H1 (cell line): Measurements from ENCODE around the gene UTS2R. TPM values are rescaled to one million over a fixed set of nuclear protein-coding genes. Genes with fewer than 3 reads are reported as not detected.

Experiments
- BACH1 ChIP-seq: IDR thresholded peaks from 2 replicates; pipeline ENCODE4 v1.6.1; 2012; ENCODE audit warnings: low read length, improper control_type of control experiment
- CBX8 ChIP-seq: fragments of 300-800, 300-1000 bp; sonication (generic); IDR thresholded peaks from 2 replicates; pipeline ENCODE4 v1.7.1; 2016; ENCODE audit warnings: low read depth, low read length, borderline replicate concordance
- CHD2 ChIP-seq: IDR thresholded peaks from 2 replicates; pipeline ENCODE4 v1.6.1; 2012; ENCODE audit warnings: low read length, improper control_type of control experiment
- EGR1 ChIP-seq: IDR thresholded peaks from 2 replicates; pipeline ENCODE4 v1.6.1; 2011; ENCODE audit warnings: low read depth, low read length, borderline replicate concordance
- MAFK ChIP-seq: IDR thresholded peaks from 2 replicates; pipeline ENCODE4 v1.6.1; 2012; ENCODE audit warnings: low read depth, mild to moderate bottlenecking, improper control_type of control experiment, low read length
- RNF2 ChIP-seq: fragments of 200-900, 300-1000 bp; sonication (generic); IDR thresholded peaks from 2 replicates; pipeline ENCODE4 v1.7.1; 2016; ENCODE audit warnings: borderline replicate concordance, low read depth, mild to moderate bottlenecking, antibody characterized with exemption, low read length; ENCODE audit not compliant: poor library complexity, severe bottlenecking; ENCODE audit errors: missing control alignments
- TBP ChIP-seq: IDR thresholded peaks from 2 replicates; pipeline ENCODE4 v1.6.1; 2011; ENCODE audit warnings: low read depth, low read length, improper control_type of control experiment
- polyA plus RNA-seq, 7 experiments: library from polyadenylated mRNA; depleted of rRNA in 3 of 7; stranded (reverse) in 5 of 7; unstranded in 2 of 7; fragments of >200 nt in 5 of 7; fragments of 200-250 nt in 2 of 7; gene quantifications; 1 replicate in 5 of 7; 2 replicates in 1 of 7; 4 replicates in 1 of 7; pipeline versions ENCODE4 v1.2.1 to v1.2.3, GENCODE V29; 2011 to 2013; ENCODE audit warnings: missing spikeins in 2 of 7, mixed read lengths in 2 of 7
- total RNA-seq: library from RNA; stranded (reverse); fragmentation: NEBNext Ultra II Directional; extraction: Animal tissue kit (Norgen Biotek cat#: 25700); gene quantifications from 2 replicates; pipeline ENCODE4 v1.2.1, GENCODE V29; 2021
- TF ChIP-seq, protein P1 (sequence below): fragments of 300-600 bp; sonication (generic); IDR thresholded peaks from 2 replicates; pipeline ENCODE4 v1.7.1; 2012; ENCODE audit warnings: low read length, moderate library complexity, mild to moderate bottlenecking, inconsistent platforms; ENCODE audit not compliant: insufficient replicate concordance
- TF ChIP-seq, protein P2 (sequence below): IDR thresholded peaks from 2 replicates; pipeline ENCODE4 v1.6.1; 2012; ENCODE audit warnings: inconsistent platforms

The UTS2R gene
- total and polyA plus RNA-seq, 2 of the 8 experiments (the other 6 are each of a cell fraction or from before 2014, with no cell fraction given), result 0.27 TPM; not detected in 1

DNA sequence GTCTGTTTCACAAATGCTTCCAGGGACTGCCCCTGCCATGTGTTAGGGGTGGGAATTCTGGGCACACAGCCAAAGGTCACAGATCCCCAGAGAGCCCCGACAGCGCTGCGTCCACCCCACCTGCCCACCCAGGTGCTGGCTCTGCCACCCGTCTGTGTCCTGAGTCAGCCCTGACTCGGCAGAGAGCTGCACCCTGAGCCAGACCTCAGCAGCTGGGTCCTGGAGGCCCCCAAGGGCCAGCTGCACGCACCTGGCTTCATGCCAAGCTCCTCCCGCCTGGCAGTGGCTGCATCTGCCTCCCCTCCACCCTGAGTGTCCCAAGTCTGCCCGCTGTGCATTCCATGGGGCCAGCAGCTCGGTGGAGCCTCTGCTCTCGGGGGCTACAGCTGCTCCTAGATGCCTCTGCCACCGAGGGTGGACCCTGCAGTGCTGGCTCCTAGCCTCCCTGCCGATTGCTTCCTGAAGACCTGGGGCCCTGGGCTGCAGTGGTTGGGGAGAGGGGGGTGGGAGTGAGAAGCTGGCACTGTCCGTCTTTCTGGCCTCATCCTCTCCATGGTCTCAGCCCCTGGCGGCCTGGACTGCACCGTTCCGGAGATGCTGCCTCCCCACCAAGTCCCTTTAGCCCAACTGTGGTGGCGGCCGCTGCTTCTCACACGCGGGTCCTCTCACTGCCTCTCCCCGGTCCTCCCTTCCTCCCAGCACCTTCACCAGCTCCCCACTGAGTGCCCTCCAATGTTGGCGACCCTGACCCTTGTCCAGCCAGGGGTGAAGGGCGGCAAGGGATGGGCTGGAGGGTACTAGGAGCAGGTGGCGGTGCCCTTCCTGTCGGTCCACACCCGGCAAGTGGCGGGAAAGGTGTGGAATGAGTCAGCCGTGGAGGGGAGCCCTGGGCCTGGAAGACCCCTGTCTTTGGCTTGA lies 41.0 kb upstream of the UTS2R start (continued):
- TF ChIP-seq, protein P1, sequence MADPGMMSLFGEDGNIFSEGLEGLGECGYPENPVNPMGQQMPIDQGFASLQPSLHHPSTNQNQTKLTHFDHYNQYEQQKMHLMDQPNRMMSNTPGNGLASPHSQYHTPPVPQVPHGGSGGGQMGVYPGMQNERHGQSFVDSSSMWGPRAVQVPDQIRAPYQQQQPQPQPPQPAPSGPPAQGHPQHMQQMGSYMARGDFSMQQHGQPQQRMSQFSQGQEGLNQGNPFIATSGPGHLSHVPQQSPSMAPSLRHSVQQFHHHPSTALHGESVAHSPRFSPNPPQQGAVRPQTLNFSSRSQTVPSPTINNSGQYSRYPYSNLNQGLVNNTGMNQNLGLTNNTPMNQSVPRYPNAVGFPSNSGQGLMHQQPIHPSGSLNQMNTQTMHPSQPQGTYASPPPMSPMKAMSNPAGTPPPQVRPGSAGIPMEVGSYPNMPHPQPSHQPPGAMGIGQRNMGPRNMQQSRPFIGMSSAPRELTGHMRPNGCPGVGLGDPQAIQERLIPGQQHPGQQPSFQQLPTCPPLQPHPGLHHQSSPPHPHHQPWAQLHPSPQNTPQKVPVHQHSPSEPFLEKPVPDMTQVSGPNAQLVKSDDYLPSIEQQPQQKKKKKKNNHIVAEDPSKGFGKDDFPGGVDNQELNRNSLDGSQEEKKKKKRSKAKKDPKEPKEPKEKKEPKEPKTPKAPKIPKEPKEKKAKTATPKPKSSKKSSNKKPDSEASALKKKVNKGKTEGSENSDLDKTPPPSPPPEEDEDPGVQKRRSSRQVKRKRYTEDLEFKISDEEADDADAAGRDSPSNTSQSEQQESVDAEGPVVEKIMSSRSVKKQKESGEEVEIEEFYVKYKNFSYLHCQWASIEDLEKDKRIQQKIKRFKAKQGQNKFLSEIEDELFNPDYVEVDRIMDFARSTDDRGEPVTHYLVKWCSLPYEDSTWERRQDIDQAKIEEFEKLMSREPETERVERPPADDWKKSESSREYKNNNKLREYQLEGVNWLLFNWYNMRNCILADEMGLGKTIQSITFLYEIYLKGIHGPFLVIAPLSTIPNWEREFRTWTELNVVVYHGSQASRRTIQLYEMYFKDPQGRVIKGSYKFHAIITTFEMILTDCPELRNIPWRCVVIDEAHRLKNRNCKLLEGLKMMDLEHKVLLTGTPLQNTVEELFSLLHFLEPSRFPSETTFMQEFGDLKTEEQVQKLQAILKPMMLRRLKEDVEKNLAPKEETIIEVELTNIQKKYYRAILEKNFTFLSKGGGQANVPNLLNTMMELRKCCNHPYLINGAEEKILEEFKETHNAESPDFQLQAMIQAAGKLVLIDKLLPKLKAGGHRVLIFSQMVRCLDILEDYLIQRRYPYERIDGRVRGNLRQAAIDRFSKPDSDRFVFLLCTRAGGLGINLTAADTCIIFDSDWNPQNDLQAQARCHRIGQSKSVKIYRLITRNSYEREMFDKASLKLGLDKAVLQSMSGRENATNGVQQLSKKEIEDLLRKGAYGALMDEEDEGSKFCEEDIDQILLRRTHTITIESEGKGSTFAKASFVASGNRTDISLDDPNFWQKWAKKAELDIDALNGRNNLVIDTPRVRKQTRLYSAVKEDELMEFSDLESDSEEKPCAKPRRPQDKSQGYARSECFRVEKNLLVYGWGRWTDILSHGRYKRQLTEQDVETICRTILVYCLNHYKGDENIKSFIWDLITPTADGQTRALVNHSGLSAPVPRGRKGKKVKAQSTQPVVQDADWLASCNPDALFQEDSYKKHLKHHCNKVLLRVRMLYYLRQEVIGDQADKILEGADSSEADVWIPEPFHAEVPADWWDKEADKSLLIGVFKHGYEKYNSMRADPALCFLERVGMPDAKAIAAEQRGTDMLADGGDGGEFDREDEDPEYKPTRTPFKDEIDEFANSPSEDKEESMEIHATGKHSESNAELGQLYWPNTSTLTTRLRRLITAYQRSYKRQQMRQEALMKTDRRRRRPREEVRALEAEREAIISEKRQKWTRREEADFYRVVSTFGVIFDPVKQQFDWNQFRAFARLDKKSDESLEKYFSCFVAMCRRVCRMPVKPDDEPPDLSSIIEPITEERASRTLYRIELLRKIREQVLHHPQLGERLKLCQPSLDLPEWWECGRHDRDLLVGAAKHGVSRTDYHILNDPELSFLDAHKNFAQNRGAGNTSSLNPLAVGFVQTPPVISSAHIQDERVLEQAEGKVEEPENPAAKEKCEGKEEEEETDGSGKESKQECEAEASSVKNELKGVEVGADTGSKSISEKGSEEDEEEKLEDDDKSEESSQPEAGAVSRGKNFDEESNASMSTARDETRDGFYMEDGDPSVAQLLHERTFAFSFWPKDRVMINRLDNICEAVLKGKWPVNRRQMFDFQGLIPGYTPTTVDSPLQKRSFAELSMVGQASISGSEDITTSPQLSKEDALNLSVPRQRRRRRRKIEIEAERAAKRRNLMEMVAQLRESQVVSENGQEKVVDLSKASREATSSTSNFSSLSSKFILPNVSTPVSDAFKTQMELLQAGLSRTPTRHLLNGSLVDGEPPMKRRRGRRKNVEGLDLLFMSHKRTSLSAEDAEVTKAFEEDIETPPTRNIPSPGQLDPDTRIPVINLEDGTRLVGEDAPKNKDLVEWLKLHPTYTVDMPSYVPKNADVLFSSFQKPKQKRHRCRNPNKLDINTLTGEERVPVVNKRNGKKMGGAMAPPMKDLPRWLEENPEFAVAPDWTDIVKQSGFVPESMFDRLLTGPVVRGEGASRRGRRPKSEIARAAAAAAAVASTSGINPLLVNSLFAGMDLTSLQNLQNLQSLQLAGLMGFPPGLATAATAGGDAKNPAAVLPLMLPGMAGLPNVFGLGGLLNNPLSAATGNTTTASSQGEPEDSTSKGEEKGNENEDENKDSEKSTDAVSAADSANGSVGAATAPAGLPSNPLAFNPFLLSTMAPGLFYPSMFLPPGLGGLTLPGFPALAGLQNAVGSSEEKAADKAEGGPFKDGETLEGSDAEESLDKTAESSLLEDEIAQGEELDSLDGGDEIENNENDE, result no peak
- TF ChIP-seq CHD2, result no peak
- TF ChIP-seq, protein P2, sequence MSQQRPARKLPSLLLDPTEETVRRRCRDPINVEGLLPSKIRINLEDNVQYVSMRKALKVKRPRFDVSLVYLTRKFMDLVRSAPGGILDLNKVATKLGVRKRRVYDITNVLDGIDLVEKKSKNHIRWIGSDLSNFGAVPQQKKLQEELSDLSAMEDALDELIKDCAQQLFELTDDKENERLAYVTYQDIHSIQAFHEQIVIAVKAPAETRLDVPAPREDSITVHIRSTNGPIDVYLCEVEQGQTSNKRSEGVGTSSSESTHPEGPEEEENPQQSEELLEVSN, result no peak
- TF ChIP-seq TBP, result no peak
- no peak for TF ChIP-seq BACH1
- TF ChIP-seq EGR1, result no peak
- TF ChIP-seq RNF2, result no peak
- no peak for TF ChIP-seq CBX8
- TF ChIP-seq MAFK, result no peak
